Limb (tissue), 2 donors: Measurements from ENCODE around the gene SASH1.

Source experiments
- DNase-seq, 2 donors: peaks; one replicate each; pipeline ENCODE4 v3.0.0-alpha.2; 2016; ENCODE audit errors: extremely low spot score in 2 of 2

The SASH1 gene

GRCh38 chr6:148520109-148520841, 177.6 kb downstream of the SASH1 start:
- no peak for DNase-seq

DNA sequence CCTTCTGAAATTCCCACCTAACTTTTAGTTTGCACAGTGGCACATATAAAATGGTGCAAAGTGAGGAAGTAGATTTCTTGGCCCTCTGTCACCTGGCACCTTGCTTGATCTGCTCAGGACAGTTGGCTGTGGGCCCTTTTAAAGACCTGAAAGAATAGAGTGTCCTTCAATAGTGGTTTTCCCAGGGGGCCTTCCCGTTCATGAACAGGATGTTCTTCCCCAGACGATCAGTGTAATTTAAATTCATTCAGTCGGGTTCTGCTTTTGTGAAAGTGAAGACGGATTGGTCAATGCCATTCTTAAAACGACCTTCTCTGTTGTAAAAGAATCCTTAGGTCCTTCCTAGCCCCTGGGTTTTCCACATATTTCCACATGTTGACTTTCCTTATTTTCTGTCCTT, 178.5 kb downstream of the SASH1 start:
- no peak for DNase-seq

DNA sequence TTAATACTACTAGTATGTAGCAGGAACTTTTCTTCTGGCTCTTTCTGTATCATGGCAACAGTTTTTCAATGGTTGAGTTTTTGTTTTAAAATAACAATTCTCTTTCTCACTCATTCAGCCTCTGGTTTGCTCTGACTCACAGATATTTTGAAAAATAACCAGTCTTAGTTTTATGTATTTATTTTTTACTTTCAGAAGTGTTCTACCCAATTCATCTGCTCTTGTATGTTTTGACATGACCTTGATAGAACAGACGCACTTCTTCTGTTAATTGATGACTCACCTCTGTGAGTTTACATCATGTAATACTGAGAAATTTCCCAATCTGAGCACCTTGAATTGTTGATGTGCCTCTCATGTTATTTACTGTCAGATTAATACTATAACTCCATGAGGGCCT, 178.9 kb downstream of the SASH1 start:
- no peak for DNase-seq

- DNase-seq = no peak
These were observed 180.4 kb downstream of the SASH1 start for GRCh38 chr6:148523048-148523447.

- no peak for DNase-seq
These were observed 180.9 kb downstream of the SASH1 start for GRCh38 chr6:148523551-148523950.

GRCh38 chr6:148524471-148524882, 181.8 kb downstream of the SASH1 start:
- DNase-seq = no peak

- no peak for DNase-seq
These were observed 182.3 kb downstream of the SASH1 start for GRCh38 chr6:148524976-148525375.

GRCh38 chr6:148525453-148525852, 182.8 kb downstream of the SASH1 start:
- DNase-seq = no peak

GRCh38 chr6:148526145-148526544, 183.5 kb downstream of the SASH1 start:
- DNase-seq = no peak

- DNase-seq = no peak
These were observed 185.7 kb downstream of the SASH1 start for GRCh38 chr6:148528292-148528691.

- no peak for DNase-seq
These were observed 186.4 kb downstream of the SASH1 start for GRCh38 chr6:148529010-148529409.

- DNase-seq = peak in 1 of 2 donors; percentile 51
These were observed 187.8 kb downstream of the SASH1 start for GRCh38 chr6:148530394-148530953.

GRCh38 chr6:148530976-148531375, 188.3 kb downstream of the SASH1 start:
- no peak for DNase-seq

DNA sequence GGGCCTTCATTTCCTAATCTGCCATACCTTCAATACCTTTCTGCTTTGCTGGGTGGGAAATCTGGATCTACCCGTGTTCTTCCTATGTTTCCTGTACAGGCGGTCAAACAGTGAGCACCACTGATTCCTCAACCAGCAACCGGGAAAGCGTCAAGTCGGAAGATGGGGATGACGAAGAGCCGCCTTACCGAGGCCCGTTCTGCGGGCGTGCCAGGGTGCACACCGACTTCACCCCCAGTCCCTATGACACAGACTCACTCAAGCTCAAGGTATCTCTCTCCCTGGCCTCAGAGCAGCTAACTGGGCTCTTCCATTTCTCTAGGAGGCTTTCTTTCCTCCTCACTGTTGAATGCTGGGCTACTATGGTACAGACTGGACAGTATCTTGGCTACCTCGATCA, 190.1 kb downstream of the SASH1 start:
- DNase-seq = no peak

DNA sequence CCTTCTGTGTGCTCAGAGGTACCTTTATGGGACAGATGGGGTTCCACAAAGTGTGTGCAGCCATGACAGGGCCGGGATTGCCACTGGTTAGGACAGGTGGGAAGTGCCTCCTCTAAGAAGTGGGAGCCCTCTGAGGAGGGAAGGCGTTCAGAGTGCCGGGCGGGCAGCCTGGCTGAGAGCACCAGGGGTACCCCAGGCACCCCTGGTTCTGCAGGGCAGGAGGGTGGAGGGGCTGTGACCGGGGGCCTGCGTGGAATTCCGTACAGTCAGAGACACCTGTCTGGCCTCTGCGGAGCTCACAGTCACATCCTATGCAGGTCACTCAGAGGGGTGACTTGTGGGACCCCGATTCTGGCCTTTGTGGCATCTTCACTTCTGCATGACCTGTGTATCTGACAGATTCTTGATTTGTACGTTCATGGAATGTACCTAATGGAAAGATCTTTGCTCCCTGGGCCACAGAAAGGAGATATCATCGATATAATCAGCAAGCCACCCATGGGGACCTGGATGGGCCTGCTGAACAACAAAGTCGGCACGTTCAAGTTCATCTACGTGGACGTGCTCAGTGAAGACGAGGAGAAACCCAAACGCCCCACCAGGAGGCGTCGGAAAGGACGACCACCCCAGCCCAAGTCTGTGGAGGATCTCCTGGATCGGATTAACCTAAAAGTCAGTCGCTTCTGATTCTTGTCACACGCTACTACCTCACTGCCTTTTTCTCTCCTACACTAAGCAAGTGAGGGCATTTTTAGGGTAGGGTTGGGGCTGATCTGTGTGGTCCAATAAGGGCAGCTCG, 190.9 kb downstream of the SASH1 start:
- DNase-seq = no peak

GRCh38 chr6:148534871-148535270, 192.2 kb downstream of the SASH1 start:
- DNase-seq = no peak

DNA sequence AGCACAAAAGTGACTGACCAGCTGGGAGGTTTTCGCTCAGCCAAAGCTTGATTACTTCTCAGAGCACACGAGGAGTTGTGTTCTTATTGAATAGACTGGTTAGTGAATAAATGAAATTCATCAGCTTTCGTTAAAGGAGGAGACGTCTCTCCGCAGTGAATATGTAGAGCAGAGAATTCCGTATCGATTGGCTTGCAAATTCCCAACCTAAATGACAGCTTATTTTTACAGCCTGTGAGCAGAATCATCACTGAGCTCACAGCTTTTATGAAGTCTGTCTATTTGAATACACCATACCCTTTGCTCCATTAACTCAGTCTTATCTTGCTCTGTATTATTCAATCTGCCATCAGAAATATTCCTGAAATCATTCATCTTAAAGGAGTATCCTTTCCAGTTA, 192.7 kb downstream of the SASH1 start:
- no peak for DNase-seq

DNA sequence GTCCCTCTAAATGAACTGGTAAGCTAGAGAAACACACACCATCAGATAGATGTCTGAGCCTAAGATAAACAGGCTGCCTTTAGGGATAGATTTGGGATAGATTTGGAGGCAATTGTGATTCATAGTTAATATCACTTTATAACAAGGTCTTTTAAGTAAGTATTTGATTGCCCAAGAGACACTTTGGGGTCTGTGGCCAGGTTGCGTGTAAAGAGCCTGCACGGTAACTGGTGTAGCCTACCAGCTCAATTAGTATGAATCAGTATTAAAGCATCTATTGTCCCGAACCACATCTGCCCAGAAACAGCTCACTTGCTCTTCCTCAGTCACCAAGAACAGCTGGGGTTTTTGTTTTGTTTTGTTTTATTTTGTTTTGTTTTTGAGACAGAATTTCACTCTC, 193.3 kb downstream of the SASH1 start:
- DNase-seq = no peak

DNA sequence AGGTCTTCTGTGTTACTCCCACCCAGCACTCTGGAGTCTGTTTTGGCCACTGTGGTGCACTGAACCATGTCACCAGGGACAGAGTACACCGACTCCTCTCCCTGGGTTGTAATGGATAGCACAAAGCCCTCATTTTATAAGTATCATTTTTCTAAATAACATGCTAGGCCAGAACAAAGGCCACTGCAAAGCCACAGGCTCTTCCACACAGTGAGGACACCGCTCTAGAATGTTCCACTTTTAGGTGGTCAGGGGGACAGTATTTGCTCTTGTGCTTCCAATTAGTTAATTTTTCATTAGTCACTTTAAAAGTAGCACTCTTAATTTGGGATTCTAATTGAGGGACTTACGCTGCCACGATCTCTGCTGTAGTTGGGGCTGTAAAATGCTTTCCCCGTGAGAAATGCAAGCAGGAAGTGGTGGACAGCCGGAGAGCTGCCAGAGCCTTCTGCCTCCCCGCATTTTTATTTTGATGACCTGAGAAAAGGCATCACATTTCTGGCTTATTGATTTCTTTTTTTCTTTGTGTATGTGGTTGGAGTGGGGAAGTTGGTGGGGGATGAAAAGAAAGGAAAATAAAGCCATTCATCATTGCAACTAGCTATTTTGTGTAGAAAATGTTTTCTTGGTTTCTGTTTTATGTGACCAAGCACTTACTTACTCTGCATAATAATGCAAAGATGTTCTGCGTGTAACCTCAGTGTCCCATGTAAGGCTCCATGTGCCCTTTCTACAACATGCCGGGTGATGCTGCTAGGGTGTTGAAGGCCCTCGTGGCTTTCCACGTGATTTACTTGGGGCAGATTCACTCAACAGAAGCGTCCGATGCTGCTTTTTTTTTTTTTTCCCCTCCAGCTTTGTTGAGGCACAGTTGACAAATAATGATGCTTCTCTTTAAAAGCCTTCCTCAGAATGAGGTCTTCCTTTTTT, 195.9 kb downstream of the SASH1 start:
- DNase-seq = no peak

- no peak for DNase-seq
These were observed 200.9 kb downstream of the SASH1 start for GRCh38 chr6:148543540-148543939.

DNA sequence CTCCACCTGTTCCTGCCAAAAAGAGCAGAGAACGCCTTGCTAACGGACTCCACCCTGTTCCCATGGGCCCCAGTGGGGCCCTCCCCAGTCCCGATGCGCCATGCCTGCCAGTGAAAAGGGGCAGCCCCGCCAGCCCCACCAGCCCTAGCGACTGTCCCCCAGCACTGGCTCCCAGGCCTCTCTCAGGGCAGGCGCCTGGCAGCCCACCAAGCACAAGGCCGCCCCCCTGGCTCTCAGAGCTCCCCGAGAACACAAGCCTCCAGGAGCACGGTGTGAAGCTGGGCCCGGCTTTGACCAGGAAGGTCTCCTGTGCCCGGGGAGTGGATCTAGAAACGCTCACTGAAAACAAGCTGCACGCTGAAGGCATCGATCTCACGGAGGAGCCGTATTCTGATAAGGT, 201.8 kb downstream of the SASH1 start:
- no peak for DNase-seq

DNA sequence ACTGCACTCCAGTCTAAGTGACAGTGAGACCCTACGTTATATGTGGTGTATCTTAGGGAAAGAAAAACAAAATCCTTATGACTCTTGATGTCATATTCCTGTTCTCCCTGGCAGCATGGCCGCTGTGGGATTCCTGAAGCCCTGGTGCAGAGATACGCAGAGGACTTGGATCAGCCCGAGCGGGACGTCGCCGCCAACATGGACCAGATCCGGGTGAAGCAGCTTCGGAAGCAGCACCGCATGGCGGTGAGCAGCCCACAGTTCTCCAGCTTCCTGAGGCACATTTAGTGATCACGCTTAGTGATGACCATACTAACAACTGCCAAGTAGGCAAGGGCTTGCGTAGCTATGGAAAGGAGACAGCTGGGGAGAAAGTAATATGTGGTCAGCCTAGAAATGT, 203.3 kb downstream of the SASH1 start:
- no peak for DNase-seq
